ENCODE results near the gene RRP1. TPM values are rescaled to one million over a fixed set of nuclear protein-coding genes. Genes with fewer than 3 reads are reported as not detected.

Gene RRP1
- polyA plus RNA-seq, 1 of the 3 experiments (the other 2 are of a cell fraction) = 22.7 TPM

- WGBS (ENCODE audit: low lambda C conversion rate) = 96% methylated on average over 10 of the region's 14 CpGs
- Histone ChIP-seq H3K9ac (no peak overlapping the region), H3K27me3 (ENCODE audit: insufficient read depth) (no peaks in the 10 kb centered on the region), H3K4me1 (ENCODE audit: control insufficient read depth in 1 of 2, insufficient read depth in 2 of 2, low read depth in 1 of 2, low read length in 1 of 2) (no peaks in the 10 kb centered on the region), H3K4me3 (ENCODE audit: low read depth in 2 of 2, low read length in 1 of 2) (no peak overlapping the region), H3K27ac (ENCODE audit: low read depth in 2 of 2, low read length in 1 of 2) (no peak overlapping the region), H3K9me2 (no peaks in the 10 kb centered on the region), H3K79me2 (ENCODE audit: insufficient read depth) (no peaks in the 10 kb centered on the region), H3K9me3 (no peaks in the 10 kb centered on the region), H3K36me3 (replicated peaks in 1 of 2; ENCODE audit: control insufficient read depth in 1 of 2, insufficient read depth in 2 of 2, low read length in 1 of 2) (peaks cover 17 to 82% of the 10 kb centered on the region in 2 experiments), H3F3A (replicated peaks; ENCODE audit: insufficient read depth) (no peaks in the 10 kb centered on the region), H4K20me1 (ENCODE audit: insufficient read depth) (no peaks in the 10 kb centered on the region), H3K4me2 (no peak overlapping the region), H2AFZ (ENCODE audit: low read depth) (no peak overlapping the region)
- CTCF ChIA-PET = interaction anchor here (1.6 to 1.9 kb wide), 2 partner anchors 10 to 11 kb away, joined by 3 to 9 read pairs; partner anchors contain the start of gene RRP1
- TF ChIP-seq TCF12 (IDR thresholded peaks at IDR 0.05) = no peak
- TF ChIP-seq, protein P1, sequence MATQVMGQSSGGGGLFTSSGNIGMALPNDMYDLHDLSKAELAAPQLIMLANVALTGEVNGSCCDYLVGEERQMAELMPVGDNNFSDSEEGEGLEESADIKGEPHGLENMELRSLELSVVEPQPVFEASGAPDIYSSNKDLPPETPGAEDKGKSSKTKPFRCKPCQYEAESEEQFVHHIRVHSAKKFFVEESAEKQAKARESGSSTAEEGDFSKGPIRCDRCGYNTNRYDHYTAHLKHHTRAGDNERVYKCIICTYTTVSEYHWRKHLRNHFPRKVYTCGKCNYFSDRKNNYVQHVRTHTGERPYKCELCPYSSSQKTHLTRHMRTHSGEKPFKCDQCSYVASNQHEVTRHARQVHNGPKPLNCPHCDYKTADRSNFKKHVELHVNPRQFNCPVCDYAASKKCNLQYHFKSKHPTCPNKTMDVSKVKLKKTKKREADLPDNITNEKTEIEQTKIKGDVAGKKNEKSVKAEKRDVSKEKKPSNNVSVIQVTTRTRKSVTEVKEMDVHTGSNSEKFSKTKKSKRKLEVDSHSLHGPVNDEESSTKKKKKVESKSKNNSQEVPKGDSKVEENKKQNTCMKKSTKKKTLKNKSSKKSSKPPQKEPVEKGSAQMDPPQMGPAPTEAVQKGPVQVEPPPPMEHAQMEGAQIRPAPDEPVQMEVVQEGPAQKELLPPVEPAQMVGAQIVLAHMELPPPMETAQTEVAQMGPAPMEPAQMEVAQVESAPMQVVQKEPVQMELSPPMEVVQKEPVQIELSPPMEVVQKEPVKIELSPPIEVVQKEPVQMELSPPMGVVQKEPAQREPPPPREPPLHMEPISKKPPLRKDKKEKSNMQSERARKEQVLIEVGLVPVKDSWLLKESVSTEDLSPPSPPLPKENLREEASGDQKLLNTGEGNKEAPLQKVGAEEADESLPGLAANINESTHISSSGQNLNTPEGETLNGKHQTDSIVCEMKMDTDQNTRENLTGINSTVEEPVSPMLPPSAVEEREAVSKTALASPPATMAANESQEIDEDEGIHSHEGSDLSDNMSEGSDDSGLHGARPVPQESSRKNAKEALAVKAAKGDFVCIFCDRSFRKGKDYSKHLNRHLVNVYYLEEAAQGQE (IDR thresholded peaks at IDR 0.05; ENCODE audit: low read depth, low read length) = no peak
- no peak for TF ChIP-seq JUND (IDR thresholded peaks at IDR 0.05)
- no peak for TF ChIP-seq ELF1 (IDR thresholded peaks at IDR 0.05)
- no peak for TF ChIP-seq RCOR1 (IDR thresholded peaks at IDR 0.05; ENCODE audit: low read length)
- no peak for TF ChIP-seq SIN3A (IDR thresholded peaks at IDR 0.05; ENCODE audit: borderline replicate concordance, low read depth, low read length)
- TF ChIP-seq PBX3 (IDR thresholded peaks at IDR 0.05) = no peak
- no peak for TF ChIP-seq FOXM1 (IDR thresholded peaks at IDR 0.05; ENCODE audit: low read depth)
- TF ChIP-seq RXRA (IDR thresholded peaks at IDR 0.05; ENCODE audit: borderline replicate concordance, low read depth) = no peak
- no peak for TF ChIP-seq POLR2AphosphoS5 (IDR thresholded peaks at IDR 0.05; ENCODE audit: low read depth, low read length)
- TF ChIP-seq USF2 (IDR thresholded peaks at IDR 0.05; ENCODE audit: borderline replicate concordance, low read depth, low read length) = no peak
- no peak for TF ChIP-seq GABPA (IDR thresholded peaks at IDR 0.05; ENCODE audit: low read depth)
- TF ChIP-seq, protein P2, sequence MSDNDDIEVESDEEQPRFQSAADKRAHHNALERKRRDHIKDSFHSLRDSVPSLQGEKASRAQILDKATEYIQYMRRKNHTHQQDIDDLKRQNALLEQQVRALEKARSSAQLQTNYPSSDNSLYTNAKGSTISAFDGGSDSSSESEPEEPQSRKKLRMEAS (IDR thresholded peaks at IDR 0.05; ENCODE audit: low read depth) = no peak
- TF ChIP-seq YY1 (IDR thresholded peaks at IDR 0.05; ENCODE audit: low read depth) = no peak
- TF ChIP-seq NRF1 (IDR thresholded peaks at IDR 0.05; ENCODE audit: low read depth, low read length) = no peak
- no peak for TF ChIP-seq ZBTB33 (IDR thresholded peaks at IDR 0.05; ENCODE audit: borderline replicate concordance, low read depth)
- no peak for TF ChIP-seq EP300 (IDR thresholded peaks at IDR 0.05; ENCODE audit: borderline replicate concordance in 1 of 2, low read depth in 1 of 2, low read length in 1 of 2)
- no peak for TF ChIP-seq MXI1 (IDR thresholded peaks at IDR 0.05; ENCODE audit: low read depth, low read length)
- POLR2A ChIA-PET = no interaction called here
- no peak for DNase-seq
Measured at GRCh38 chr21:43800566-43800965, 11.2 kb downstream of the RRP1 start.
